Measurements from ENCODE around the gene PCYT2. TPM values are rescaled to one million over a fixed set of nuclear protein-coding genes. Genes with fewer than 3 reads are reported as not detected.

The PCYT2 gene
- total and polyA plus RNA-seq, 2 donors (not counting 3 experiments of a cell fraction or from before 2014, with no cell fraction given): 52.0 to 57.1 TPM

Other genes with a start within 250 kb of the PCYT2 start
- gene OXLD1, start 244.8 kb downstream of the PCYT2 start, total RNA-seq: 18.5 and 20.1 TPM in 2 replicates
- gene OXLD1, start 244.8 kb downstream of the PCYT2 start, polyA plus RNA-seq: 35.2 and 47.6 TPM in 2 replicates
- 32.2 and 32.7 TPM in 2 replicates for gene CCDC137, start 244.7 kb downstream of the PCYT2 start, total RNA-seq
- 12.9 and 18.1 TPM in 2 replicates for gene CCDC137, start 244.7 kb downstream of the PCYT2 start, polyA plus RNA-seq
- 40.5 and 41.4 TPM in 2 replicates for gene ARL16, start 227.6 kb downstream of the PCYT2 start, total RNA-seq
- 55.5 and 71.7 TPM in 2 replicates for gene ARL16, start 227.6 kb downstream of the PCYT2 start, polyA plus RNA-seq
- gene HGS, start 227.4 kb downstream of the PCYT2 start, total RNA-seq: 150 and 166 TPM in 2 replicates
- gene HGS, start 227.4 kb downstream of the PCYT2 start, polyA plus RNA-seq: 191 and 229 TPM in 2 replicates
- 89.2 and 91.9 TPM in 2 replicates for gene MRPL12, start 208.0 kb downstream of the PCYT2 start, total RNA-seq
- 99.9 and 126 TPM in 2 replicates for gene MRPL12, start 208.0 kb downstream of the PCYT2 start, polyA plus RNA-seq
- gene SLC25A10, start 199.1 kb downstream of the PCYT2 start, total RNA-seq: 16.7 and 17.2 TPM in 2 replicates
- 16.7 and 22.4 TPM in 2 replicates for gene SLC25A10, start 199.1 kb downstream of the PCYT2 start, polyA plus RNA-seq
- not detected in 2 replicates for gene GCGR, start 107.2 kb downstream of the PCYT2 start, total RNA-seq
- gene GCGR, start 107.2 kb downstream of the PCYT2 start, polyA plus RNA-seq: not detected in 2 replicates
- 121 and 129 TPM in 2 replicates for gene MCRIP1, start 78.1 kb downstream of the PCYT2 start, total RNA-seq
- gene MCRIP1, start 78.1 kb downstream of the PCYT2 start, polyA plus RNA-seq: 205 and 281 TPM in 2 replicates
- not detected in 2 replicates for gene PPP1R27, start 76.3 kb downstream of the PCYT2 start, total RNA-seq
- gene PPP1R27, start 76.3 kb downstream of the PCYT2 start, polyA plus RNA-seq: not detected in 2 replicates
- 872 and 988 TPM in 2 replicates for gene P4HB, start 50.9 kb downstream of the PCYT2 start, total RNA-seq
- gene P4HB, start 50.9 kb downstream of the PCYT2 start, polyA plus RNA-seq: 156 and 201 TPM in 2 replicates
- 617 and 645 TPM in 2 replicates for gene ARHGDIA, start 40.1 kb downstream of the PCYT2 start, total RNA-seq
- 358 and 487 TPM in 2 replicates for gene ARHGDIA, start 40.1 kb downstream of the PCYT2 start, polyA plus RNA-seq
- 175 and 183 TPM in 2 replicates for gene ALYREF, start 19.8 kb downstream of the PCYT2 start, total RNA-seq
- gene ALYREF, start 19.8 kb downstream of the PCYT2 start, polyA plus RNA-seq: 92.0 and 101 TPM in 2 replicates
- gene ANAPC11, start 19.7 kb downstream of the PCYT2 start, total RNA-seq: 126 and 128 TPM in 2 replicates
- gene ANAPC11, start 19.7 kb downstream of the PCYT2 start, polyA plus RNA-seq: 801 and 844 TPM in 2 replicates
- gene NPB, start 9.2 kb downstream of the PCYT2 start, total RNA-seq: 0.42 TPM in 1 of 2 replicates, not detected in the other
- gene NPB, start 9.2 kb downstream of the PCYT2 start, polyA plus RNA-seq: 0.33 and 0.81 TPM in 2 replicates
- 24.3 and 28.8 TPM in 2 replicates for gene SIRT7, start 6.8 kb upstream of the PCYT2 start, total RNA-seq
- 9.5 and 11.6 TPM in 2 replicates for gene SIRT7, start 6.8 kb upstream of the PCYT2 start, polyA plus RNA-seq
- 30.5 and 35.0 TPM in 2 replicates for gene MAFG, start 16.3 kb upstream of the PCYT2 start, total RNA-seq
- gene MAFG, start 16.3 kb upstream of the PCYT2 start, polyA plus RNA-seq: 27.6 and 28.0 TPM in 2 replicates
- gene PYCR1, start 25.9 kb upstream of the PCYT2 start, total RNA-seq: 77.7 and 85.3 TPM in 2 replicates
- gene PYCR1, start 25.9 kb upstream of the PCYT2 start, polyA plus RNA-seq: 94.8 and 124 TPM in 2 replicates
- not detected in 2 replicates for gene MYADML2, start 35.8 kb upstream of the PCYT2 start, total RNA-seq
- not detected in 2 replicates for gene MYADML2, start 35.8 kb upstream of the PCYT2 start, polyA plus RNA-seq
- gene NOTUM, start 49.8 kb upstream of the PCYT2 start, total RNA-seq: not detected in 2 replicates
- not detected in 2 replicates for gene NOTUM, start 49.8 kb upstream of the PCYT2 start, polyA plus RNA-seq
- gene ASPSCR1, start 66.2 kb upstream of the PCYT2 start, total RNA-seq: 30.9 and 36.5 TPM in 2 replicates
- 24.8 and 30.4 TPM in 2 replicates for gene ASPSCR1, start 66.2 kb upstream of the PCYT2 start, polyA plus RNA-seq
- gene CENPX, start 111.5 kb upstream of the PCYT2 start, total RNA-seq: 56.2 and 68.0 TPM in 2 replicates
- gene CENPX, start 111.5 kb upstream of the PCYT2 start, polyA plus RNA-seq: 67.2 and 67.6 TPM in 2 replicates
- 18.6 and 22.9 TPM in 2 replicates for gene LRRC45, start 111.9 kb upstream of the PCYT2 start, total RNA-seq
- 7.6 and 8.1 TPM in 2 replicates for gene LRRC45, start 111.9 kb upstream of the PCYT2 start, polyA plus RNA-seq
- gene RAC3, start 120.3 kb upstream of the PCYT2 start, total RNA-seq: 34.1 and 35.4 TPM in 2 replicates
- 56.0 and 91.1 TPM in 2 replicates for gene RAC3, start 120.3 kb upstream of the PCYT2 start, polyA plus RNA-seq
- 75.2 and 93.0 TPM in 2 replicates for gene DCXR, start 126.3 kb upstream of the PCYT2 start, total RNA-seq
- 178 and 241 TPM in 2 replicates for gene DCXR, start 126.3 kb upstream of the PCYT2 start, polyA plus RNA-seq
- gene RFNG, start 140.4 kb upstream of the PCYT2 start, total RNA-seq: 33.7 and 36.9 TPM in 2 replicates
- 40.0 and 59.2 TPM in 2 replicates for gene RFNG, start 140.4 kb upstream of the PCYT2 start, polyA plus RNA-seq
- 96.6 and 116 TPM in 2 replicates for gene GPS1, start 140.5 kb upstream of the PCYT2 start, total RNA-seq
- 178 and 235 TPM in 2 replicates for gene GPS1, start 140.5 kb upstream of the PCYT2 start, polyA plus RNA-seq
- gene DUS1L, start 154.4 kb upstream of the PCYT2 start, total RNA-seq: 90.3 and 92.9 TPM in 2 replicates
- gene DUS1L, start 154.4 kb upstream of the PCYT2 start, polyA plus RNA-seq: 60.1 and 63.1 TPM in 2 replicates
- 351 and 360 TPM in 2 replicates for gene FASN, start 186.8 kb upstream of the PCYT2 start, total RNA-seq
- gene FASN, start 186.8 kb upstream of the PCYT2 start, polyA plus RNA-seq: 101 and 130 TPM in 2 replicates

Measured in endothelial cell of umbilical vein (primary cell).